Stomach (tissue), 9 donors: ENCODE results near the gene CAPN14. TPM values are rescaled to one million over a fixed set of nuclear protein-coding genes. Genes with fewer than 3 reads are reported as not detected.

Source experiments
- DNase-seq, 2 donors: peaks; one replicate each; pipeline versions ENCODE4 v3.0.0 to v3.0.0-alpha.2; 2013 to 2019
- H3K27ac ChIP-seq, 5 donors: fragments of 200-600 bp in 4 of 5; sonication (generic) in 4 of 5; one replicate each; pipeline ENCODE4 v1.5.1; 2013 to 2019; ENCODE audit warnings: mild to moderate bottlenecking in 1 of 5, moderate library complexity in 1 of 5
- H3K27me3 ChIP-seq, 3 donors: fragments of 200-600 bp; sonication (generic); one replicate each; pipeline ENCODE4 v1.5.1; 2017 to 2019; ENCODE audit warnings: mixed run types in 1 of 3
- H3K36me3 ChIP-seq, 4 donors: fragments of 200-600 bp; sonication (generic); 1 replicate in 3 of 4; 2 replicates in 1 of 4; pipeline ENCODE4 v1.5.1; 2016 to 2019
- H3K4me1 ChIP-seq, 4 donors: fragments of 200-600 bp; sonication (generic); one replicate each; pipeline ENCODE4 v1.5.1; 2016 to 2019
- H3K4me3 ChIP-seq, 4 donors: fragments of 200-600 bp; sonication (generic) in 3 of 4; one replicate each; pipeline ENCODE4 v1.5.1; 2016 to 2019; ENCODE audit warnings: mild to moderate bottlenecking in 1 of 4
- H3K9me3 ChIP-seq, 4 donors: fragments of 200-600 bp; sonication (generic); one replicate each; pipeline ENCODE4 v1.5.1; 2016 to 2019
- EP300 ChIP-seq: sonication (generic); formaldehyde crosslinking; IDR thresholded peaks from one replicate; pipeline ENCODE4 v1.6.1; 2017; ENCODE audit warnings: antibody characterized with exemption
- POLR2A ChIP-seq, 4 donors: fragments of 450-650 bp; IDR thresholded peaks; one replicate each; pipeline ENCODE4 v1.6.1; 2016; ENCODE audit warnings: antibody characterized with exemption in 4 of 4, control low read depth in 2 of 4, mild to moderate bottlenecking in 1 of 4, moderate library complexity in 1 of 4
- POLR2AphosphoS5 ChIP-seq, 3 donors: sonication (generic); formaldehyde crosslinking; IDR thresholded peaks; one replicate each; pipeline ENCODE4 v1.6.1; 2016; ENCODE audit warnings: antibody characterized with exemption in 3 of 3
- WGBS, 5 donors: extraction: QIAGEN DNeasy Blood & Tissue Kit in 3 of 5; methylation state at CpG; one replicate each; pipeline versions ENCODE4 v1.1.5 to v1.1.7; 2013 to 2018; 5-methylcytosine and 5-hydroxymethylcytosine counted together
- intact Hi-C: fragments of 100-400 bp; cut with DNase I; formaldehyde crosslinking; loops from one replicate; pipeline ENCODE4 v1.15.1; 2023; ENCODE audit warnings: low total_unique reads
- polyA plus RNA-seq, 3 donors: library from polyadenylated mRNA; stranded (reverse); fragments of 200-250 nt; gene quantifications; one replicate each; pipeline ENCODE4 v1.2.3, GENCODE V29; 2013
- total RNA-seq, 5 donors: library from RNA; depleted of rRNA; stranded (reverse); fragments of >200 nt; gene quantifications; one replicate each; pipeline versions ENCODE4 v1.1.0 to v1.2.3, GENCODE V29; 2014 to 2016
- TF ChIP-seq, protein P1 (sequence below), 7 experiments: fragments of 450-650 bp in 4 of 7; fragments of 200-600 bp in 3 of 7; sonication (generic) in 3 of 7; IDR thresholded peaks; one replicate each; pipeline ENCODE4 v1.5.1; 2016 to 2019; ENCODE audit warnings: antibody characterized with exemption in 7 of 7, control low read depth in 2 of 7, mild to moderate bottlenecking in 1 of 7
- donor health status: healthy with polysubstance abuse.
- donor health status: Bipolar disorder and iron deficiency.
- donor health status: healthy.

Gene CAPN14
- total and polyA plus RNA-seq, 8 donors: 0.06 to 66.0 (median 1.3) TPM; not detected in 5

DNA sequence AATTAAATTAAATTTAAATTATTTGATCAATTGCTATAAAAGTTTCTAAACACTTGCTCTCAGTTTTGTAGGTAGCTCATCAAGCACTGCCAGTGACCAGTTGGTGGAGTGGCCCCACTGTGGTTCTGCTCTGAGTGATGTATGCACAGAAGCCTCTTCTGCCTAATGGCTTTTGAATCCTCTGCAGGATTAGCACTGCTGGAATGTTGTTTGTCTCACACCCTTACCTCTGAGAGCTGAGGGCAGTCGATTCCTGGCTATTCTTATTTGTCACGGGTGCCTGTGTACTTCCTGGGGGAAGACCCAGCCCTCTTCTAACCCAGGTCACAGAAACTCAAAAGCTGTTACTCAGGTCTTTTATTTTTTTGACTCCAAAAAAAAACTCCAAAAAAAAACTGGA, 9.5 kb downstream of the CAPN14 start:
- H3K27ac ChIP-seq: no peak overlapping the region
- intact Hi-C loops: no loop called here
- peak in 1 of 2 donors; percentile 14 for DNase-seq
- H3K36me3 ChIP-seq: no peaks in the 10 kb centered on the region
- TF ChIP-seq, protein P1, sequence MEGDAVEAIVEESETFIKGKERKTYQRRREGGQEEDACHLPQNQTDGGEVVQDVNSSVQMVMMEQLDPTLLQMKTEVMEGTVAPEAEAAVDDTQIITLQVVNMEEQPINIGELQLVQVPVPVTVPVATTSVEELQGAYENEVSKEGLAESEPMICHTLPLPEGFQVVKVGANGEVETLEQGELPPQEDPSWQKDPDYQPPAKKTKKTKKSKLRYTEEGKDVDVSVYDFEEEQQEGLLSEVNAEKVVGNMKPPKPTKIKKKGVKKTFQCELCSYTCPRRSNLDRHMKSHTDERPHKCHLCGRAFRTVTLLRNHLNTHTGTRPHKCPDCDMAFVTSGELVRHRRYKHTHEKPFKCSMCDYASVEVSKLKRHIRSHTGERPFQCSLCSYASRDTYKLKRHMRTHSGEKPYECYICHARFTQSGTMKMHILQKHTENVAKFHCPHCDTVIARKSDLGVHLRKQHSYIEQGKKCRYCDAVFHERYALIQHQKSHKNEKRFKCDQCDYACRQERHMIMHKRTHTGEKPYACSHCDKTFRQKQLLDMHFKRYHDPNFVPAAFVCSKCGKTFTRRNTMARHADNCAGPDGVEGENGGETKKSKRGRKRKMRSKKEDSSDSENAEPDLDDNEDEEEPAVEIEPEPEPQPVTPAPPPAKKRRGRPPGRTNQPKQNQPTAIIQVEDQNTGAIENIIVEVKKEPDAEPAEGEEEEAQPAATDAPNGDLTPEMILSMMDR (IDR thresholded peaks at IDR 0.05): no peak
- no peak for TF ChIP-seq POLR2A (IDR thresholded peaks at IDR 0.05)
- no peak for TF ChIP-seq POLR2AphosphoS5 (IDR thresholded peaks at IDR 0.05)
- TF ChIP-seq EP300: no peak
- H3K4me1 ChIP-seq: no peaks in the 10 kb centered on the region
- WGBS, 5 donors: 21 to 42% (median 33%) methylated on average over 2 of the region's 2 CpGs
- no peaks in the 10 kb centered on the region for H3K9me3 ChIP-seq
- no peak overlapping the region for H3K4me3 ChIP-seq
- H3K27me3 ChIP-seq: no peaks in the 10 kb centered on the region

DNA sequence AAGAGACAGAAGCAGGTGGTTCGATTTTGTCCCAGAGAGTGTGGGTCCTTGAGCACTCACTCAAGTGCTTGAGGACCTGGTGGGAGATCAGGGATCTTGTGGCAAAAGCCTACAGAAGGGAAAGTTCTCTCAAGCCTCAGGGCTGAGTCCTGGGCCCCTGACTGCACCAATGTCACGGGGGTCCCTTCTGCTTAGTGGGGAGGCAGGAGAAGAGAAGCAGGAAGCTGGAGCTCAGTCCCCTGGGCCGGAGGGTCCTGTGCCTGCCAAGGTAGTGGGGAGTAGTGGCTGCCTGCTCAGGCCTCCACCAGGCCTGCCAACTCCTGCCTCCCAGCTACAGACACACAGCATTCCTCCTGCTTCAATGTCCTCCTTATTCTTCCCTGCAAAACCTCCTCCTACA, 11.7 kb downstream of the CAPN14 start:
- H3K4me1 ChIP-seq: peaks cover 0 to 4% (median 0%) of the 10 kb centered on the region in 4 donors
- TF ChIP-seq, protein P1 (IDR thresholded peaks at IDR 0.05): no peak
- DNase-seq: no peak
- 71 to 87% (median 83%) methylated on average over 3 of the region's 3 CpGs for WGBS, 5 donors
- H3K4me3 ChIP-seq: no peak overlapping the region
- H3K27me3 ChIP-seq: no peaks in the 10 kb centered on the region
- H3K27ac ChIP-seq: no peak overlapping the region
- no peaks in the 10 kb centered on the region for H3K36me3 ChIP-seq
- no peaks in the 10 kb centered on the region for H3K9me3 ChIP-seq
- intact Hi-C loops: no loop called here

DNA sequence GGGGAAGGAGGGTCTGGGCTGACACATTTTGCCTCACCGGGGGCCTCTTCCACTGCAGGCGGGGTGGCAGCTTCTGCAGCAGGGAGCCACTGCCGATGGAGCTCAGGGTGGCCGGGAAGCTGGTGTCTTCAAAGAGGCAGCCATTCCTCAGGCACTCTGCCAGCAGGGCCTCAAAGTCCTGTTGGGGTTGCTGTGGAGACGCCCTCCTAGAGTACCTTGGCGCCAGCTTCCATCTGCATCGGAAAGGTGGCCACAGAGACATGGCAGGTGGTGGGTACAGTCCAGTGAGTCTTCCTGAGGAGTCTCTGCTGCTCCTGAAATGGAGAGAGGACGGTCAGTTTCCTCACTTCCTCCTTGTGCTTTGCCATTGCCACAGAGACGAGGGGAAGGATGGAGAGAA, 12.1 kb downstream of the CAPN14 start:
- H3K4me1 ChIP-seq: peaks cover 0 to 4% (median 0%) of the 10 kb centered on the region in 4 donors
- TF ChIP-seq, protein P1 (IDR thresholded peaks at IDR 0.05): no peak
- TF ChIP-seq EP300 (no peak), POLR2AphosphoS5 (IDR thresholded peaks at IDR 0.05) (no peak), POLR2A (IDR thresholded peaks at IDR 0.05) (no peak)
- H3K36me3 ChIP-seq: no peaks in the 10 kb centered on the region
- no peak overlapping the region for H3K4me3 ChIP-seq
- 77 to 85% (median 82%) methylated on average over 3 to 9 of the region's 9 CpGs for WGBS, 5 donors
- no peaks in the 10 kb centered on the region for H3K27me3 ChIP-seq
- intact Hi-C loops: no loop called here
- no peaks in the 10 kb centered on the region for H3K9me3 ChIP-seq
- H3K27ac ChIP-seq: no peak overlapping the region
- no peak for DNase-seq

DNA sequence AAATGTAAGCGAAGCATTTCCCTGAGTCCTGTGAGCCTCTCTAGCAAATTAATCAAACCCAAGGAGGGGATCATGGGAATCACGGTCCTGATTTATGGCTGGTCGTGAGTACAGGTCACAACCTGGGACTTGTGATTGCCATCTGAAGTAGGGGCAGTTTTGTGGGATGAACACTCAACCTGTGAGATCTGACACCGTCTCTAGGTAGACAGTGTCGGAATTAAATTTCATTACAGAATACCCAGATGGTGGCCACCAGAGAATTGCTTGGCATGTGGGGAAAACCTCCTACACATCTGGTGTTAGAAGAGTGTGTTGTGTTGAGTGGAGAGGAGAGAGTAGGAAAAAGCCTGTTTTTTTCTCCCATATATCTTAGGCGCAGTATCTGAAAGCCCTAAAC, 12.5 kb downstream of the CAPN14 start:
- Histone ChIP-seq H3K27ac (no peak overlapping the region), H3K36me3 (no peaks in the 10 kb centered on the region), H3K4me3 (no peak overlapping the region), H3K4me1 (peaks cover 0 to 4% (median 0%) of the 10 kb centered on the region in 4 donors), H3K27me3 (no peaks in the 10 kb centered on the region), H3K9me3 (no peaks in the 10 kb centered on the region)
- DNase-seq: no peak
- 74 to 90% (median 86%) methylated on average over 6 of the region's 6 CpGs for WGBS, 5 donors
- intact Hi-C loops: no loop called here
- TF ChIP-seq POLR2A (IDR thresholded peaks at IDR 0.05): no peak
- no peak for TF ChIP-seq POLR2AphosphoS5 (IDR thresholded peaks at IDR 0.05)
- TF ChIP-seq EP300: no peak
- TF ChIP-seq, protein P1 (IDR thresholded peaks at IDR 0.05): no peak
